HG03565 (cell line): ENCODE results near the gene FZD4.
A peak's percentile ranks its signal among the peaks of the same experiment; 100 is the strongest.
"Not testable (repeated sequence)": the region's sequence is repeated elsewhere in the genome, so short reads cannot be mapped to it uniquely, and the experiment has no call there.

ENCODE experiments used
- ATAC-seq: cut with Tn5 transposase; IDR thresholded peaks from one replicate; pipeline ENCODE4 v1.9.1; 2021; ENCODE audit warnings: mild to moderate bottlenecking, moderate library complexity; ENCODE audit not compliant: unreplicated experiment

Gene FZD4

DNA sequence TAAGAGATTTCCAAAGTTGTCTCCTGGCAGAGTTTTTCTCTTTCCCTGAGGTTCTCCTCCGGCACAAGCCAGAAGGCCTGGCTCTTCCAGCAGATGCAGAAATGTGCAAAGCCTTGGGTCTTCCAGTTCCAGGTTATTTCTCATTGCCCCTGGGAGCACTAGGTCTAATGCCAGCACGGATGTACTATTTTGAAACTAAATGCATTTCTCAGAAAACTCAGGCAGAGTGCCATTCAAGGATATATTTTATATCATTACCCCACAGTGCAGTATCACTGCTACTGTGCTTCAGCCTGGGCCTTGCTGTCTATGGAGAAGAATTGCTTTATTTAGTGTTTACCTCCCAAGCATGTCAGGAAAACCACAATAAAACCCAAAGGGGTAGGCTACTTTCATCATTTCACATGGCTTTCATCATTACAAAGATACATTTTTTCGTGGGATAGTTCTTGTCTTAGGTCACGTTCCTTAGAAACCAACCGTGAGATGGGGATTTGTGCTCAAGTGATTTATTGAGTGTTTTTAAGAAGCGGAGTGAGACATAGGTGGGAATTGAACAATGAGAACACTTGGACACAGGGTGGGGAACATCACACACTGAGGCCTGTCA lies 22.4 kb upstream of the FZD4 start:
- no peak for ATAC-seq

DNA sequence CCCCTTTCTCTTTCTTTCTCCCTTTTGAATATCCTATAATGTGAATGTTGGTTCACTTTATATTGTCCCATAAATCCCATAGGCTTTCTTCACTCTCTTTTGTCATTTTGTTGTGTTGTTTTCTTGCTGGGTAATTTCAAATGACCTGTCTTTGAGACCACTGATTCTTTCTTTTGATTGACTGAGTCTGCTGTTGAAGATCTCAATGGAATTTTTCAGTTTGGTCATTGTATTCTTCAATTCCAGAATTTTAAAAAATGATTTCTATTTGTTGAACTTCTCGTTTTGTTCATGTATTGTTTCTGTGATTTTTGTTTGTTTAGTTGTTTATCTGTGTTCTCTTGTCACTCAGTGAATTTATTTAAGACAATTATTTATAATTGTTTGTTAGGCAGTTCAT lies 17.5 kb upstream of the FZD4 start:
- no peak for ATAC-seq

DNA sequence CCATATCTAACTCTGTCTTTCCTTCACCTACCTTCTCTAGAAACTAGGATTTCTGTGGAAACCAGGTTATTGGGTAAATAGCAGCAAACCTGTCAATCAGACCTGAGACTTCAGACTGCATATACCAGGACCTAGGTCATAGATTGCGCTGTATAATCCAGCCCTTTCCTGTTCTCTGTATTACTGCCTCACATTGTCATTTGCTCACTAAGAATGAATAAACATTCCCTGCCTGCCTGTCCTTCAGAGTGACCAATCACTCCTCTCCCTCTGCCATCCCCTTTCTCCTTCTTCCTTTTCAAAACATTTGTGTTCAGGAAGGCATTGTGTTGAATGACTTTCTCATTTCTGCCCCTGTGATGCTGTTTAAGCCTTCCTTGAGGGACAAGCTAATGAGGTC lies 14.1 kb upstream of the FZD4 start:
- no peak for ATAC-seq

DNA sequence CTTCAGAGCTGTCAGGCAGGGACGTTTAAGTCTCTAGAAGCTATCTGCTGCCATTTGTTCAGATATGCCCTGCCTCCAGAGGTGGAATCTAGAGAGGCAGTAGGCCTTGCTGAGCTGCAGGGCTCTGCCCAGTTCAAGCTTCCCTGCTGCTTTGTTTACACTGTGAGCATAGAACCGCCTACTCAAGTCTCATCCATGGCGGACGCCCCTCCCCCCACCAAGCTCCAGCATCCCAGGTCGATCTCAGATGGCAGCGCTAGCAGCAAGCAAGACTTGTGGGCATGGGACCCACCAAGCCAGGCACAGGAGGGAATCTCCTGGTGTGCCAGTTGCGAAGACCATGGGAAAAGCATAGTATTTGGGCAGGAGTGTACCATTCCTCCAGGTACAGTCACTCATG lies 12.4 kb upstream of the FZD4 start:
- not testable (repeated sequence) for ATAC-seq

DNA sequence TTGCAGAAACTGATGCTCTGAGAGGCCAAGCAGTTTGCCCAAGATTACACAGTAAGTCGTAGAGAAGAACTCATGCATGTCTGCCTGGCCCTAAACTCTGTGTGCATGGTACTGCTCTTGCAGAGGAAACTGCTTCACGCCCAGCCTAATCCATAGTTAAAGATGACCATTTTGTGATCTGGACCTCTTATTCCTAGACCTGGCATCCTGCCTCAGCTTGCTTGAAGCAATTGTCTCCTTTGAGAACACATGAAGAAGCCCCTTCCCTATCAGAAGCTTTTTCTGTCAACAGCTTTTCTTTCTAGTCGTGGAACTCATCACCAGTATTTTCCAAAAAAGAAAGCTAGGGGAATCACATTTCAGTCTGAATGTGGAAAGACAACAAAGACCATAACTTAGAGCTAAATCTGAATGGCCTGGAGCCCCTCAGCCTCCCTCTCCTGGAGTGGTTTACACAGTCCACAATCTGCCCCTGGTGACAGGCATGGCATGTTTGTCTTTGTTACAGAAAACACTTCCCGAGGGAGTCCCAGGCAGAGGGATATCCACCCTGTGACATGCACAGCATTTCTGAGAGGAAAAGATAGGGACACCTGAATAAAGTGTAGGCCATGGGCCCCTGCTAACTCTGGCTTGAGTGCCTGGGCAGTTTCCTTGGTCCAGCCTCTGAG lies 2.9 kb upstream of the FZD4 start:
- ATAC-seq, result no peak

DNA sequence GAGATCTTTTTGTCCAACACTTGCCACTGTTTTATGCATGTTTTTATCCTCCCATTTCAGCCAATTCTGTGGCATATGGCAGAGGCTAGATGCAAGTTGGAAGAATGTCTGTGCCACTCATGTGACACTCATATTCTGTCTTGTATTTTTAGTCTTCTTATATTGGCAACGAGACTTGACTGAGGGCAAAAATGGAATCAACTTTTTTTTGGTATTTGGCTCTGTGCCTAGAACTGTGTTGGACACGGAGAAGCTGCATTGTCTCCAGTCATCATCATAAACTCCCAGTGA lies 1.7 kb upstream of the FZD4 start:
- ATAC-seq, result no peak

DNA sequence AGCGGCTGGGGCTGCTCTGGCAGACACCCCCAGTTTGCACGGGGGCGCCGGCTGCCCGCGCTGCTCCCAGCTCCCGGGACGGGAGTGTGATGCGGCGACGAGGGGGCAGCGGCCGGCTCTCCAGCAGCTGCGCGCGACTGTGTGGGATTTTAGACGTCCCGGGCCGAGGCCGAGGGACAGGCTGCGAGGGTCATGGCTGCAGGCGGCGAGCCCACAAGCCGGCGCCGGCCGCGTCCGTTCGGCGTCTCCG lies 159 bp downstream of the FZD4 start:
- ATAC-seq, result no peak

DNA sequence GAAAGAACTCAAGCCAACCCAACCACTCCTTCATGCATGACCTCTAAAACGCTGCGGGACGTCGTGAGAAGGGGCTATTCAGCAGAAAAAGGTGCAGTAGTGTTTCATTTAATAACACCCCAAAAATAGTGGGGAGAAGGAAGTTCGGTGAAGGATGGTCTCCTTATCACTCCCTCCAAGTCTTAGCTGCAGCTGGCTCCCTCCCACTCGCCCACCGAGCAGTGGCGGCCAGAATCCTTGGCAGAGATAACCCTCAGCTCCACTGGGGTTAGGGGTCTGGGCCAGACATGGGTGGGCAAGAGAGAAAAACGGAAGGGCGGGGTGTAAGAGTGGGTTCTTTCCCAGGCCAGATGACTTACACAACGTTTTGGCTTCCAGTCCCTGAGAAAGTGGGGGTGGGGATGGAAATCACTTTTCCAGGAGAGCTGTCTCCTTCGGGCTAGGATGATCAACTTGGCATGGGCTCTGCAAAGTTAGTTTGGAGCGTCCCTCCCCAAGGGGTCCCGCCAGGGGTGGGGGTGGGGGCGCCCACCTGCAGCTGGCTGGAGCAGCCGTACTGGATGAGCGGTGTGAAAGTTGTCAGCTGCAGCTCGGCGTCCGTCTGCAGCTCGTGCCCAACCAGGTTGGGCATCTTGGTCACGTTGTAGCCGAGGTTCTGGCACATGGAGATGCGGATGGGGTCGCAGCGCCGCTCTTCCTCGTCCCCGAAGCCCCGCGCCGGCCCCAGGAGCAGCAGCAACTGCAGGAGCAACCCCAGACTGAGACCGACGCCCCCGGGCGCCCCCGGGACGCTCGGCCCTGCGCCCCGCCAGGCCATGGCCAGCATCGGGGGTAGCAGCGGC lies 705 bp downstream of the FZD4 start:
- no peak for ATAC-seq

DNA sequence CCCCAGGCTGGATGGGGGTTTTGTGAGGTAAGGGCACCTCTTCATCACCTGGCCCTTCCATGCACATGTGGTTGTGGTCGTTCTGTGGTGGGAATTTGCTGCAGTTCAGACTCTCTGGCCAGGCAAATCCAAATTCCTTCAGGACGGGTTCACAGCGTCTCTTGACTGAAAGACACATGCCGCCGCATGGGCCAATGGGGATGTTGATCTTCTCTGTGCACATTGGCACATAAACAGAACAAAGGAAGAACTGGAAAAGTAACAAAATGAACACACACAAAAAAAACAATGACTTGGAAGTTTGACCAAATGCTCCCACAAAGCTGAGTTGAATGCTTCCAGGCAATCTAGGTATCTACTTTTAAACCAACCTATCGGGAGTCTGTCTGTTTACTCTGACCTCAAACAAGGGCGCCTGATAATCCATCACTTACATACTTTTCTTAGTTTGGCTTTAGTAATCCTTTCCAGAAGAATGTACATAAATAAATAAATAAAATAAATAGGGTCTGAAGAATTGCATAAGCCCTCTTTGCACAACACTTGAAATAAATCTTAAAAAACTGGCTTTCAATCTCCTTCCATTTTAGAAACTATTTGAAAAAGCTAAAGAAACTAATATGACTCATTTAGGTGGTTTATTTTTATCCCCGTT lies 2.8 kb downstream of the FZD4 start:
- no peak for ATAC-seq

DNA sequence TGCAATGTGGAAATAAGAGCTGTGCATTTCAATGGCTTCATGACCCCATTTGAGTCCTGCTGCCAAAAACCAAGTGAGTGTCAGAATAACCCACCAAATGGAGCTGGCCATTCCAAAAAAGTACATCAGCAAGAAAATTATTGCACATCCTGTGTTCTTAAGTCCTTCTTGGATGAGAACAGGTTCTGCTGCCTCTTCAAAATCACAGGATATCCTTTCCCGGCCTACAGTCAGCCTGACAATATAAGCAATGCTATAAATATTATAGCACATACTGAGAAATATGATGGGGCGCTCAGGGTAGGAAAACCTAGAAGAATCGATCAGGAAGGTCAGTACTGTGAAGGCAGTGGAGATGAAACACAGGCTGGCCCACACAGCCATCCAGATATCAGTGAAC lies 3.5 kb downstream of the FZD4 start:
- ATAC-seq, result no peak

DNA sequence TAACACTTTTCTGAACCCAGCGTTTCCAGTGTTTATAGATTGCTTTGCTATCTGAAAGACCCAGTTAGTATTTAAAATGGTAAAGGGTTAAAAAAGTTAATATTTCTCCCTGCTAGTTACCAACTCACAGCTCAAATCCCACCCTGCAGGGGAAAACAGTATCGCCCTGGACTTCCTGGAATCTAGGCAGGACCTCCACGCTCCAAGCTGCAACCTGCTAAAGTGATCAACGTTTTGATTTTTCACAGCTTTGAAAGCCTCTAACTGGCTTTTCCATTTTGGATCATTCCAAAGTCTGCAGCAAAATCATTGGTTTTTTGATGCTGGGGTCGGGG lies 4.6 kb downstream of the FZD4 start:
- ATAC-seq, result no peak

DNA sequence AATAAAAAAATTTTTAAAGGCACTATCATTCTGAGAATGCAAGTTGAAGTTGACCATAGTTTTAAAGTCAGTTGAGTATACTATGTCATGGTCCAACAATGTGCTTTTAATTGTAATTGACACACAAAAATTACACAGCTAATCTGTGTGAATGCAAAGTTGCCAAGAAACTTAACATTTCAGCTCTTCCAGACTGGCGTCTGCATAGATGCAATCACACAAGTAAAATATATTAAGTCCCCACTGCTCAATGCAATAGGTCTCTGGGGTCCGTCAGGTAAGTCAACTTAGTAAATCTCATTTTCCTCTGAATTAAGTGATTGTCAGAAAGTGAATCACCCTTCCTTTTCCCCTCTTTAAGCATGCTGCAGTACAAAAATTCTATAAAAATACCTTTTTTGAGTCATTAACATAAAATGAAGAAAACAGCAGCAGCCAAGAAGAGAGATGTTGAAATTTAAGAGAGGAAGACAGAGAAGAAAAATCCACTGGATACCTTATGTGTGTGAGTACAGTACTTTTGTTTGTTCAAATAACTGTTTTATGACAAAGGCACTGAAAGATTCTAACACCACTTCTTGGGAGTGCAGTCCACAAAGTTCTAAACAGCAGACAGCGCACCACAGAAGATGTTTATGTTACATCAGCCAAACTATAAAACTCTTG lies 5.1 kb downstream of the FZD4 start:
- no peak for ATAC-seq

DNA sequence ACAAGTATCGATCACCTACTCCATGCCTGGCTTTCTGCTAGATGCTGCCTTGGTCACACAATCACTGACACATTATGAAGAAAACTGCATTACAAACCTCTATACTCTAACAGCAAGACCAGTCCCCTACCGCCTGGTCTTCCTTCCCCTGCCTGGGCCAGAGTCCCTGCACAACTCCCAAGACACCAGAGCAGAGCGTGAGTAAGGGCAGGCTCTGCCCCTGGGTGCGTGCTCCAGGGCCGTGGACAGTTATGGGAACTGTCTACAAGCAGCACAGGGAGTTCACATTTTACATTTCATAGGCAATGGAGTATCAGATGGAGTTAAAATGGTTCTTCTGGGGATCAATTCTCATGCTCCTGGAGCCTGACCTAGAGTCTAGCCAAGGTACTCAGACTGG lies 6.5 kb downstream of the FZD4 start:
- no peak for ATAC-seq

DNA sequence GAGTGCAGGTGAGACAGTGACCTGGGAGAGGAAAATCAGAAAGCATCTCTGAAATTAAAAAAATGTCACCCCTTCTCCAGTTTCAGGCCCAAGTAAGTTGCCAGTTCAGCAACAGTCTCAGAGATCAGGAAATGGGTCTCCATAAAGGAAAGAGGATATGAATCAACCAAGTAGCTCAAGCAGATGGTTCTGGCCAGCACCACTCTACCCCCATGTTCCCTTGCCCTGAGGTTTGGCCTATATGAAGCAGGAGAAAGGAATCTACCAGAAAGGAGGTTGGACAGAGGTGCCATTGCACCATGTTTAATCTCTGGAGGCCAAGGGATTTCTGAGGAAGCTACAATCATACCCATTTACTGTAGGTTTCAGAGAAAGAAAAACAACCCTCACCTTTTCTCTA lies 7.7 kb downstream of the FZD4 start:
- no peak for ATAC-seq

DNA sequence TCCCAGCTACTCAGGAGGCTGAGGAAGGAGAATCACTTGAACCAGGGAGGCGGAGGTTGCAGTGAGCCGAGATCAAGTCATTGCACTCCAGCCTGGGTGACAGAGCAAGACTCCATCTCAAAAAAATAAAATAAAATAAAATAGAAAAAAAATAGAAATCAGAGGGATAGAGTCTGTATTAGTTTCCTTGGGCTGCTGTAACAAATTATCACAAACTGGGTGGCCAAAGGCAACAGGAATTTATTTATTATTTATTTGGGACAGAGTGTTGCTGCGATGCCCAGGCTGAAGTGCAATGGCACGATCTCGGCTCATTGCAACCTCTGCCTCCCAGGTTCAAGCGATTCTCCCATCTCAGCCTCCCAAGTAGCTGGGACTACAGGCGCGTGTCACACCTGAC lies 11.7 kb downstream of the FZD4 start:
- ATAC-seq, result not testable (repeated sequence)

DNA sequence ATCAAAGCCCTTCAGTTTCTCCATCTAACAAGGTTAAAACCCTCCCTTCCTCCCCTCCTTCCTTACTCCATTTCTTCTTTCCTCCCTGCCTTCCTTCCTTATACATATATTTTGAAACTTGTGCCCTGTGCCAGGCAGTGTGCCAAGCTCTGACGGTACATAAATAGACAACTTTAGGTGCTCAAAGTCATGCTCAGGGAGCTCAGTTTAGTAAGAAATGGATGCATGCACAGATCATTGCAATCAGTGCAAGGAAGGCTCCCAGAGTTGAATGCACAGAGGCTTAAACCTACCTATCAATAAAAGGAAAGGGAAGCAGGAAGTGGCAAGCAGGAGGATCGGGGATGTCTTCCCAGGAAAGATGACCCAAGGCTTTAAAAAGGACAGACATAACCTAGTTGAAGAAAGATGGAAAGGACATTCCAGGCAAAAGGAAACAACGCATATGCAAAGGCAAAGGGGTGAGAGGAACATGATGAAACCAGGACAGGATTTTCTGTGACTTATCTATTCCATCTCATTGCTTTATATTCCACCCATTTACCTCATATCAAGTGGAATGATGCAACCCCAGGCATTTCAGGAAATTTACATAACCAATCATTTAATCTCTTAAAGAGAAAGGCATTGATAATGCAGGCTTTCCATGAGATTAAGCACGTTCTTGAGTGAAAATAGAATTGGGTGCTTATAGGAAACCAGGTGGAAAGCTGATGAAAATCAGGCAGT lies 13.2 kb downstream of the FZD4 start:
- no peak for ATAC-seq

DNA sequence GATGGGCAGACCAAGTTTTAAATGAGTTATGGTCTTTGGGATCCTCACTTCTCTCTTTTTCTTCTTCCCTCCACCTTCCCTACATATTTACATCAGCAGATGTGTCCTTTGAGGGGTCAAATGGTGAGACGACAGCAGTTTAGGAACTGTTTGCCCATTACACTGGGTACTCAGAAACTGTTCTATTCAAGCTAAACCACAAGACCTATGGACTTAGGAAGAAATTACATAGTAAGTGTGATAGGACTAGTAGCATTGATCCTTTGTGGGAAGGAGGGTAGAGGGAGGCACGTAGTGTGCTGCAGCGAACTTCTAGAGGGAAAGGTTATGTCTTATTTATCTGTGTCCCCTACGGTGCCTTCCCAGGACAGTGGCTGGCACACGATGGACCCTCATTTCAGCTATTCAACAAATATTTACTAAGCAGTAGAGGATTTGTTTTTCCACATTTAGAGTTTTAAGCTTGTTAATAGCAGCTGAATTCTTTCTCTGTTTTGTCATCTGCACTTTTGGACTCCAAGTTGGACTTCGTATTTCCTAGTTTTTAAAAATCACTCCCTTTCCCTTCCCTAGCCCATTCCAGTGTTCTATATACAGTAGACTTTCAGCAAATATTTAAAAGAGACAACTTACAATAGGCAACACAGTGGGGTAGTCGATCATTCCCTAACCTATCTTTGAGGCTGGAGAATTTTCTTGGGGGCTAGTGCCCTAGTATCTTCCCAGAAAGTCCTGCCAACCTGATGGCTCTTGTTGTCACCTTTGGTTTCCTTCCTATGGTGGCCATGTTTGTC lies 13.9 kb downstream of the FZD4 start:
- no peak for ATAC-seq

DNA sequence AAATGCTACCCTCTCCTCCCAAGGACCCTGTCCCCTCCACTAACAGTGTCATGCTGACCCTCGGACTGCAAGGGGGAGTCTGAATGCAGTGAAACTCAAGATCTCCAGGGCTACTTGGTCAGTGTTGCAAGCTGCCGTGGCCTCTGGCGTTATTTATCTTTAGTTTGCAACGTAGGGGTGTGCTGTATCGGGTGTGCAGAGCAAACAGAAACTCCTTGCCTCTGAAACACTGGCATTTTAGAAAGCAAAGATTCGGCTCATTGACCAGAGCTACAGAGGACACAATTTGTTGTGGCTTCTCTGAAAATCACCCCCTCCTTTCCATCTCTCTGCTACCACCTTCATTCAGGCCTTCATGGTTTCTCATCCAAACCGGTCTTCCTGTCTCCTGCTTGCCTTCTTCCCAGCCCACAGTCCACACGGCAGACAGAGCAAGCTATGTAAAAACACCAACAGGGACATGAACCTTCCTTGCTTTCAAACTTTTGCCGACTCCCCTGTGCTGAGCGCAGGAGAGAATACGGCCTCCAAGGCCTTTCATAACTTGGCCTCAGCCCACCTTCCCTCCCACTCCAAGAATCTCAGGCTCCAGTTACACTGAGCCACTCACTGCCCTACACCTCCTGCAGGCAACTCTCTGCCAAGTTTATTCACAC lies 14.9 kb downstream of the FZD4 start:
- ATAC-seq, result no peak

DNA sequence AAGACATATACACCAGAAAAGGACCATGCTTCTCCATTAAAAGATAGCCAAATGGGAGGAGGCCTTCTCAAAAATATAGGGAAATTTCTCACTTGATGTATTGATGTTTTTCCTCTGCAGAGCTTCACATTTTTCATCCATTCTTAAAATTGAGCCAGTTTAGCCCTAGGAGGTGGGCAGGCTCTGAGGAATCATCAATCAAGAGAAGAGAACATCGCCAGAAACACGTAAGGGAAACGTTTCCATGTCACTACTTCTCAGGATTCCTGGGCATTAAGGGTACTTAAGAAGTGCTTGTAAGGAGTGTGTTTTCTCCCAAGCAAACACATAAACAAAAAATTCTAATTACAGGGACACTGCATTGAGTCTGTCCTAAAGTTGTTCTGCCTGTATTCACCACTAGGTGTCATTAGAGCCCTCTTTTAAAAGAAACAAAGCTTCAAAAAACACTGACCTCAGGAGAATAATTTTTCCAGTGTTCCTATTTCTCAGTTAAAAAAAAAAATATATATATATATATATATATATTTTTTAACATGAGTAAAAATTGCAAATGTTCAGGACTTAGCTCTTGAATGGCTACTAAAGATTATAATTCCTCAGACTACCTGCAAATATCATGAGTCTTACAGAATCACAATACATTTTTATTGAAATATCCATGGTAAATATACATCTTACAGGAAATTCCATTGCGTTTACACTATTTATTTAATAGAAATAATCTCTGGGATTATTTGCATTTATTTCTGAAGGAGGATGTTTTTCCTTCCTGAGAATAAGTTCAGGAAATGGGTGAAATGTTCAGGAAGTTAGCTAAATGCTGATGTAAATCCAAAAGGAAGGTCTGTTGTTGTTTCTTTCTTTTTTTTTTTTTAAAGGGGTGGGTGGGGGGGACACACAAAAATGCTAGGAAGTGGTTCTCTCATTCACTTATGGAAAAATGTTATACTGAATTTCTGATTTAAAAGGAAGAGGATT lies 16.0 kb downstream of the FZD4 start:
- ATAC-seq, result peak; percentile 68
